ENCODE measurements around the gene OPN4.

DNA sequence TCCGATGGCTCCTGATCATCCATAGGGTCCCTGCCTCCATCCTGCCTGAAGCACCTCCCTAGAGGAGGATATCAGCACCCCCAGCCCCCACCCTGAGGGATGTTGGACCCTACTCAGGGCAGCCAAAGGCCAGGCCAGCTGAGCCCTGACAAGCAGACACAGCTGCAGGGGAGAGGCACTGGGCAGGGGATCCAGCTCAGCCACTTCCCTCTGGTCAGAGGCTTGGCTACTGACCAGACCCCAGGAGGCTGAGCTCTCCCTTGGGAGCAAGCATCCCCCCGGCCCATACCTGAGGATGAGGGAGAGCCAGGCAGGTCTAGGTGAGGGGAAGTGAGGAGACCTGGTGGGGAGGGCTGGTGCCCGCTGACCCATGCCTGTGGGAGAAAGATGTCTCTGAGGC, 20.6 kb downstream of the OPN4 start:
- TF ChIP-seq, protein P1, sequence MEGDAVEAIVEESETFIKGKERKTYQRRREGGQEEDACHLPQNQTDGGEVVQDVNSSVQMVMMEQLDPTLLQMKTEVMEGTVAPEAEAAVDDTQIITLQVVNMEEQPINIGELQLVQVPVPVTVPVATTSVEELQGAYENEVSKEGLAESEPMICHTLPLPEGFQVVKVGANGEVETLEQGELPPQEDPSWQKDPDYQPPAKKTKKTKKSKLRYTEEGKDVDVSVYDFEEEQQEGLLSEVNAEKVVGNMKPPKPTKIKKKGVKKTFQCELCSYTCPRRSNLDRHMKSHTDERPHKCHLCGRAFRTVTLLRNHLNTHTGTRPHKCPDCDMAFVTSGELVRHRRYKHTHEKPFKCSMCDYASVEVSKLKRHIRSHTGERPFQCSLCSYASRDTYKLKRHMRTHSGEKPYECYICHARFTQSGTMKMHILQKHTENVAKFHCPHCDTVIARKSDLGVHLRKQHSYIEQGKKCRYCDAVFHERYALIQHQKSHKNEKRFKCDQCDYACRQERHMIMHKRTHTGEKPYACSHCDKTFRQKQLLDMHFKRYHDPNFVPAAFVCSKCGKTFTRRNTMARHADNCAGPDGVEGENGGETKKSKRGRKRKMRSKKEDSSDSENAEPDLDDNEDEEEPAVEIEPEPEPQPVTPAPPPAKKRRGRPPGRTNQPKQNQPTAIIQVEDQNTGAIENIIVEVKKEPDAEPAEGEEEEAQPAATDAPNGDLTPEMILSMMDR (IDR thresholded peaks at IDR 0.05; ENCODE audit: insufficient read depth, low read depth, low read length): no peak
- TF ChIP-seq EZH2 (IDR thresholded peaks at IDR 0.05; ENCODE audit: insufficient read depth, low read length): no peak

Measured in astrocyte (in vitro differentiated cells and primary cell).